RWPE2 (cell line): ENCODE results near the gene FGFRL1.

Experiments used
- ATAC-seq: fragments of 200-7000 bp; cut with Tn5 transposase; 3 replicates; pipeline ENCODE4 v1.9.1; 2021; ENCODE audit warnings: low read depth
- DNase-seq: peaks from one replicate; pipeline ENCODE4 v3.0.0-alpha.2; 2020; ENCODE audit warnings: low spot score
- H3K27ac ChIP-seq: fragments of 450-650 bp; 2 replicates; pipeline ENCODE4 v1.5.1; 2017; ENCODE audit warnings: mild to moderate bottlenecking; ENCODE audit not compliant: poor library complexity, severe bottlenecking
- H3K27me3 ChIP-seq: fragments of 250-450 bp; sonication (Bioruptor Pico); 2 replicates; pipeline ENCODE4 v1.5.1; 2021; ENCODE audit warnings: mild to moderate bottlenecking, moderate library complexity; ENCODE audit not compliant: insufficient read depth, poor library complexity, severe bottlenecking
- H3K36me3 ChIP-seq: fragments of 250-450 bp; sonication (Bioruptor Pico); 2 replicates; pipeline ENCODE4 v1.5.1; 2020; ENCODE audit warnings: low read depth, mild to moderate bottlenecking, moderate library complexity
- H3K4me1 ChIP-seq: fragments of 250-450 bp; sonication (Bioruptor Pico); 2 replicates; pipeline ENCODE4 v1.5.1; 2021; ENCODE audit warnings: mild to moderate bottlenecking, moderate library complexity; ENCODE audit not compliant: insufficient read depth, poor library complexity, severe bottlenecking
- H3K4me3 ChIP-seq: fragments of 250-450 bp; sonication (Bioruptor Pico); 2 replicates; pipeline ENCODE4 v1.5.1; 2021; ENCODE audit warnings: mild to moderate bottlenecking, moderate library complexity; ENCODE audit not compliant: severe bottlenecking
- H3K9me3 ChIP-seq: fragments of 250-450 bp; sonication (Bioruptor Pico); 2 replicates; pipeline ENCODE4 v1.5.1; 2021; ENCODE audit warnings: mild to moderate bottlenecking, moderate library complexity; ENCODE audit not compliant: severe bottlenecking
- TF ChIP-seq, protein P1 (sequence below): fragments of 450-650 bp; IDR thresholded peaks from one replicate; pipeline ENCODE4 v1.5.1; 2017; ENCODE audit warnings: mild to moderate bottlenecking, moderate library complexity; ENCODE audit not compliant: poor library complexity, severe bottlenecking

FGFRL1 gene

DNA sequence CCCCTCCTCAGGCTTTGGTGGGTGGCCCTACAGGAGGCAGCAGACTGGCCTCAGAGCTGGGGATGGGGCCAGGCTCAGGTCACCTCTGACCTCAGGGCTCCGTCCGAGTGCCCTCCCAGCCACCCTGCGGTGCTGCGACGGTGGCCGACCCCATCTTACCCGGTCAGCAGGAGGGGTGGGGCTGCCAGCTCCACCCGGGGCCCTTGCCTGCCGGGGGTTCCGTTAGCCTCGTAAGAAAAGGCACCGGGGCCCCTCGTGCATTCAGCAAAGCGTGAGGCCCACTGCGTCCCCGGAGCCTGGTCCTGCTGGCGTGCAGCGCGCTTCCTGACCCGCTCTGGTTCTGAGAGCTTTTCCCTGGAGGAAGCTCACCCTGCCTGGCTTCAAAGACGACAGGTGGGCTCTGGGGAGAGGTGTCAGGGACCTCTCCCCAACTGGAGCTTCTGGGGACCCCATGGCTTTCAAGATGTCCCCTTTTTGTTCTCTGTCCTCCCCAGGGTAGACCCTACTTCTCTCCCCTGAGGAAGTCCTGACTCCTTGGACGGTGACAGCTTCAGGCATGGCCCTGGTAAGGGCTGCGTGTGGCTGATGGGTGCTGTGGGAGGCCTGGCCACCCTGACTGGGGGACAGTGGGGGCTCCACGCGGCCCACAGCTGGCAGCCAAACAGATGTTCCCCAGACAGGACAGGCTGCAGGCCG is 15.9 kb downstream of the FGFRL1 start:
- no peaks in the 10 kb centered on the region for H3K27me3 ChIP-seq
- H3K4me3 ChIP-seq: no peak overlapping the region
- H3K9me3 ChIP-seq: no peaks in the 10 kb centered on the region
- DNase-seq (no peak), ATAC-seq (no peak)
- no peaks in the 10 kb centered on the region for H3K4me1 ChIP-seq
- no peak overlapping the region for H3K27ac ChIP-seq
- TF ChIP-seq, protein P1, sequence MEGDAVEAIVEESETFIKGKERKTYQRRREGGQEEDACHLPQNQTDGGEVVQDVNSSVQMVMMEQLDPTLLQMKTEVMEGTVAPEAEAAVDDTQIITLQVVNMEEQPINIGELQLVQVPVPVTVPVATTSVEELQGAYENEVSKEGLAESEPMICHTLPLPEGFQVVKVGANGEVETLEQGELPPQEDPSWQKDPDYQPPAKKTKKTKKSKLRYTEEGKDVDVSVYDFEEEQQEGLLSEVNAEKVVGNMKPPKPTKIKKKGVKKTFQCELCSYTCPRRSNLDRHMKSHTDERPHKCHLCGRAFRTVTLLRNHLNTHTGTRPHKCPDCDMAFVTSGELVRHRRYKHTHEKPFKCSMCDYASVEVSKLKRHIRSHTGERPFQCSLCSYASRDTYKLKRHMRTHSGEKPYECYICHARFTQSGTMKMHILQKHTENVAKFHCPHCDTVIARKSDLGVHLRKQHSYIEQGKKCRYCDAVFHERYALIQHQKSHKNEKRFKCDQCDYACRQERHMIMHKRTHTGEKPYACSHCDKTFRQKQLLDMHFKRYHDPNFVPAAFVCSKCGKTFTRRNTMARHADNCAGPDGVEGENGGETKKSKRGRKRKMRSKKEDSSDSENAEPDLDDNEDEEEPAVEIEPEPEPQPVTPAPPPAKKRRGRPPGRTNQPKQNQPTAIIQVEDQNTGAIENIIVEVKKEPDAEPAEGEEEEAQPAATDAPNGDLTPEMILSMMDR: no peak
- 0 out of 2 replicates have a peak, but pooled peaks cover 4% of the 10 kb centered on the region for H3K36me3 ChIP-seq

DNA sequence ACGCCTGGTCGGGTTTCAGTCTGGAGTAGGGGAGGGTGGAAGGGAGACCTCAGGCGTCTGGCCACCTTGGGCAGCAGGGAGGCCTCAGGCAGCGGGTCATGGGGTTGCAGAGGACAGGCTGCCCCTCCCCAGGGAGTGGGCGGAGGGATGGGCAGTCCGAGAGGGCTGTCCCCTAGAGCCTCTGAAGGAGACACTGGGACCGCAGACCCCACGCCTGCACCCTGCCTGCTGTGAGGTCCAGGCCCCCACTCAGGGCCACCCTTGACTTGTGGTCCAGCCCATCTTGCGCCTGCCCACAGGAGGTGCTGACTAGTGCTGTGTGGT is 16.5 kb downstream of the FGFRL1 start:
- ATAC-seq: no peak
- Histone ChIP-seq H3K36me3 (0 out of 2 replicates have a peak, but pooled peaks cover 4% of the 10 kb centered on the region), H3K27ac (no peak overlapping the region), H3K4me1 (no peaks in the 10 kb centered on the region), H3K4me3 (no peak overlapping the region), H3K27me3 (no peaks in the 10 kb centered on the region), H3K9me3 (no peaks in the 10 kb centered on the region)
- DNase-seq: no peak
- TF ChIP-seq, protein P1: no peak

DNA sequence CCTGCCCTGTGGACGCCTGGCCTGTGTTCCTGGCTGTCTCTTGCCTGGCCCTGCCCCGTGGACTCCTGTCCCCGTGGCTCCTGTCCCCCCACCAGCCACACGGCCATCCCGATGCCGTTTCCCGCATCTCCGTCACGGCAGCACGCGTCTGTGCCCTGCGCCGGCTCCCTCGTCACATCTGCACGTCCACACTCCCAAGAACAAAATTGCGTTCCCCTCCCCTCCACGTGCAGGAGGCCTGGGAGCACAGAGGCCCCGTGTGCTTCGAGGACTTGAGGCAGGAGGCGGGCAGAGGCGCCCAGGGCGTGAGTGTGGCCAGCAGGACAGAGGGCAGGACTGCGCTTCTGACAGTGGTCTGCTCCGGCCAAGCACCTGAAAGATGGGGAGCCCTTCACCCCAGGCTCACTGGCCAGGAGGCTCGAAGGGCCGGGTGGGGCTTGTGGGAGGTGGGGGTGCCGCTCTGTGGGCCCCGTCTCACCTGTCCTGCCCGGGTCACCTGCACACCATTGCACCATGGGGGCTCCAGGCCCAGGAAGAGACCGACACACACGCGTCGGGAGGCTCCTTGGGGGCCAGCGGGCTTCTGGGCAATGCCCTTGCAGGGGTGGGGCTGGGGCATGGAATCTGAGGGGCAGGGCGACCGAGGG is 17.3 kb downstream of the FGFRL1 start:
- no peak overlapping the region for H3K27ac ChIP-seq
- no peaks in the 10 kb centered on the region for H3K27me3 ChIP-seq
- H3K4me3 ChIP-seq: no peak overlapping the region
- ATAC-seq (no peak; the same call in 2 of the 3 replicates), DNase-seq (no peak)
- H3K4me1 ChIP-seq: no peaks in the 10 kb centered on the region
- H3K36me3 ChIP-seq: 0 out of 2 replicates have a peak, but pooled peaks cover 4% of the 10 kb centered on the region
- TF ChIP-seq, protein P1: no peak
- H3K9me3 ChIP-seq: no peaks in the 10 kb centered on the region

DNA sequence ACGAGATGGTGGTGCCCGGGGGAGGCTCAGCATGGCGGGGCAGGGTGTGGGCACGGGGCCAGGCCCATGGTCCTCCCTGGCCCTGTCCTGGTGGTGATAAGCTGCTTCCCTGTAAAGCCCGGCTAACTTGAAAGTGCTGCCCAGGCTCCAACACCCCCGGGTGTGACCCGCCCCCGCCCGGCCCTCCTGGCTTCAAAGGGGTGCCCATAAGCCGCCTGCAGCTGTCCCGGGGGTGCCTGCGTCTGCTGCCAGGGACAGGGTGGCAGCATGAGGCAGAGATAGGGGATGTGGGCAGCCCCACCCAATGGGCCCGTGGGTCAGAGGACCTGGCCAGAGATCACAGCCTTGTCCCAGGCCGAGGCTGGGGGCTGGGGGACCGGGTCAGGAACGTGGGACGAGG is 18.1 kb downstream of the FGFRL1 start:
- TF ChIP-seq, protein P1: no peak
- no peaks in the 10 kb centered on the region for H3K9me3 ChIP-seq
- no peak overlapping the region for H3K27ac ChIP-seq
- H3K4me1 ChIP-seq: no peaks in the 10 kb centered on the region
- no peaks in the 10 kb centered on the region for H3K27me3 ChIP-seq
- H3K36me3 ChIP-seq: 0 out of 2 replicates have a peak, but pooled peaks cover 4% of the 10 kb centered on the region
- DNase-seq (no peak), ATAC-seq (no peak)
- no peak overlapping the region for H3K4me3 ChIP-seq

DNA sequence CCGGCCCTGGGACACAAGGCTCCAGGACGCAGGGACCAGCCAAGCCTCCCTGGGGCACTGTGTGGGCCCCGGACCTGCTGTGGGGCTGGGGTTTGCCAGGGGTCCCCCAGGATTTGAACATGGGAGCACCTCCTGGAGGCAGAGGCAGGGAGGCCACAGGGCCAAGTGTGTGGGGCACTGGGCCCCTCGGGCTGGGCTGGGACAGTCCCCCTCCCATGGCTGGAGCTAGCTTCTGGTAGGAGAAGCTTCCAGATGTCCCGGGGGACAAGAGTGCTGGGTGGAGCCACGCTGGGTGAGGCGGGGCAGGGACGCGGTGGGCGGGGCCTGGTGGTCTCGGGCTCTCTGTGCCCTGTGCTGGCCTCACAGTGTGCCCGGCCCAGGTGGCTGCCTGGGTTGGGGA is 18.6 kb downstream of the FGFRL1 start:
- ATAC-seq: no peak
- Histone ChIP-seq H3K36me3 (0 out of 2 replicates have a peak, but pooled peaks cover 4% of the 10 kb centered on the region), H3K4me3 (no peak overlapping the region), H3K4me1 (no peaks in the 10 kb centered on the region), H3K27me3 (no peaks in the 10 kb centered on the region), H3K9me3 (no peaks in the 10 kb centered on the region), H3K27ac (no peak overlapping the region)
- TF ChIP-seq, protein P1: no peak
- no peak for DNase-seq
